ENCODE results near the gene POLE3.
"Not testable (repeated sequence)": the region's sequence is repeated elsewhere in the genome, so short reads cannot be mapped to it uniquely, and the experiment has no call there.

POLE3 gene

GRCh38 chr9:113410207-113410864 is at the start of gene POLE3, which contains the start of gene C9orf43:
Gene POLE3, minus strand, starts transcription at chr9:113410675. Its CDS starts 382 bp downstream, at chr9:113410293.
Gene C9orf43, plus strand, starts transcription at chr9:113410747. Its CDS starts 2,747 bp downstream, at chr9:113413494.
- no peaks in the 10 kb centered on the region for H3K9me3 Mint-ChIP-seq
- H3K27ac Mint-ChIP-seq, result peak within 1 kb of the TSS; percentile 97
- H3K27me3 Mint-ChIP-seq, result no peaks in the 10 kb centered on the region
- ATAC-seq (ENCODE audit: low read depth), result peak; percentile 88
- peaks cover 16% of the 10 kb centered on the region for H3K4me1 Mint-ChIP-seq
- peak within 1 kb of the TSS; percentile 96 for H3K4me3 Mint-ChIP-seq
- DNase-seq (ENCODE audit: low spot score in 2 of 2), result peak; percentile 92 to 95
- H3K36me3 Mint-ChIP-seq, result peaks cover 12% of the 10 kb centered on the region

GRCh38 chr9:113456235-113456634 is 45.8 kb upstream of the POLE3 start:
- Mint-ChIP-seq H3K9me3 (no peaks in the 10 kb centered on the region), H3K4me1 (peaks cover 3% of the 10 kb centered on the region), H3K4me3 (no peak overlapping the region), H3K36me3 (no peaks in the 10 kb centered on the region), H3K27me3 (no peaks in the 10 kb centered on the region), H3K27ac (no peak overlapping the region)
- DNase-seq (ENCODE audit: low spot score in 2 of 2), result no peak
- ATAC-seq (ENCODE audit: low read depth), result no peak

- Mint-ChIP-seq H3K27ac (no peak overlapping the region), H3K4me1 (peaks cover 3% of the 10 kb centered on the region), H3K4me3 (no peak overlapping the region), H3K27me3 (no peaks in the 10 kb centered on the region), H3K36me3 (no peaks in the 10 kb centered on the region), H3K9me3 (no peaks in the 10 kb centered on the region)
- DNase-seq (ENCODE audit: low spot score in 2 of 2), result no peak
- no peak for ATAC-seq (ENCODE audit: low read depth)
These were observed 44.7 kb upstream of the POLE3 start for GRCh38 chr9:113454914-113455761.

GRCh38 chr9:113452113-113452605 is 41.7 kb upstream of the POLE3 start:
- H3K4me3 Mint-ChIP-seq, result no peak overlapping the region
- H3K27ac Mint-ChIP-seq, result no peak overlapping the region
- peaks cover 3% of the 10 kb centered on the region for H3K4me1 Mint-ChIP-seq
- H3K27me3 Mint-ChIP-seq, result no peaks in the 10 kb centered on the region
- DNase-seq (ENCODE audit: low spot score in 2 of 2) (no peak), ATAC-seq (ENCODE audit: low read depth) (no peak)
- no peaks in the 10 kb centered on the region for H3K9me3 Mint-ChIP-seq
- no peaks in the 10 kb centered on the region for H3K36me3 Mint-ChIP-seq

- H3K36me3 Mint-ChIP-seq, result no peaks in the 10 kb centered on the region
- no peaks in the 10 kb centered on the region for H3K4me1 Mint-ChIP-seq
- no peak for DNase-seq (ENCODE audit: low spot score in 2 of 2)
- no peaks in the 10 kb centered on the region for H3K9me3 Mint-ChIP-seq
- ATAC-seq (ENCODE audit: low read depth), result no peak
- H3K4me3 Mint-ChIP-seq, result no peak overlapping the region
- H3K27ac Mint-ChIP-seq, result no peak overlapping the region
- no peaks in the 10 kb centered on the region for H3K27me3 Mint-ChIP-seq
These were observed 38.9 kb upstream of the POLE3 start for GRCh38 chr9:113449376-113449775.

GRCh38 chr9:113446323-113446740 is 35.9 kb upstream of the POLE3 start:
- Mint-ChIP-seq H3K4me3 (no peak overlapping the region), H3K9me3 (no peaks in the 10 kb centered on the region), H3K36me3 (no peaks in the 10 kb centered on the region), H3K27ac (no peak overlapping the region), H3K4me1 (no peaks in the 10 kb centered on the region), H3K27me3 (no peaks in the 10 kb centered on the region)
- ATAC-seq (ENCODE audit: low read depth), result peak; percentile 42
- DNase-seq (ENCODE audit: low spot score in 2 of 2), result peak in 1 of 2 donors; percentile 20

- Mint-ChIP-seq H3K4me1 (no peaks in the 10 kb centered on the region), H3K9me3 (no peaks in the 10 kb centered on the region)
These were observed 34.3 kb upstream of the POLE3 start for GRCh38 chr9:113444736-113445135.

GRCh38 chr9:113437716-113438115 is 27.2 kb upstream of the POLE3 start:
- not testable (repeated sequence) for H3K27ac Mint-ChIP-seq; H3K4me1 Mint-ChIP-seq; H3K4me3 Mint-ChIP-seq; H3K27me3 Mint-ChIP-seq; ATAC-seq (ENCODE audit: low read depth); H3K9me3 Mint-ChIP-seq; H3K36me3 Mint-ChIP-seq; DNase-seq (ENCODE audit: low spot score in 2 of 2)

More at GRCh38 chr9:113444736-113445135, 34.3 kb upstream of the POLE3 start:
- Mint-ChIP-seq H3K27ac (no peak overlapping the region), H3K4me3 (no peak overlapping the region), H3K36me3 (no peaks in the 10 kb centered on the region), H3K27me3 (no peaks in the 10 kb centered on the region)
- no peak for DNase-seq (ENCODE audit: low spot score in 2 of 2)
- ATAC-seq (ENCODE audit: low read depth), result no peak

- no peak overlapping the region for H3K4me3 Mint-ChIP-seq
- no peak for DNase-seq (ENCODE audit: low spot score in 2 of 2)
- peaks cover 2% of the 10 kb centered on the region for H3K9me3 Mint-ChIP-seq
- no peak overlapping the region for H3K27ac Mint-ChIP-seq
- H3K27me3 Mint-ChIP-seq, result peaks cover 2% of the 10 kb centered on the region
- ATAC-seq (ENCODE audit: low read depth), result no peak
- peaks cover 4% of the 10 kb centered on the region for H3K36me3 Mint-ChIP-seq
- H3K4me1 Mint-ChIP-seq, result peaks cover 2% of the 10 kb centered on the region
These were observed 26.4 kb upstream of the POLE3 start for GRCh38 chr9:113436728-113437515.

GRCh38 chr9:113431191-113431590 is 20.7 kb upstream of the POLE3 start:
- H3K4me1 Mint-ChIP-seq, result peaks cover 2% of the 10 kb centered on the region
- peaks cover 4% of the 10 kb centered on the region for H3K36me3 Mint-ChIP-seq
- ATAC-seq (ENCODE audit: low read depth), result no peak
- no peak overlapping the region for H3K4me3 Mint-ChIP-seq
- H3K27me3 Mint-ChIP-seq, result peaks cover 2% of the 10 kb centered on the region
- peaks cover 2% of the 10 kb centered on the region for H3K9me3 Mint-ChIP-seq
- no peak overlapping the region for H3K27ac Mint-ChIP-seq
- no peak for DNase-seq (ENCODE audit: low spot score in 2 of 2)

- no peaks in the 10 kb centered on the region for H3K4me1 Mint-ChIP-seq
- no peak overlapping the region for H3K27ac Mint-ChIP-seq
- H3K27me3 Mint-ChIP-seq, result peaks cover 7% of the 10 kb centered on the region
- DNase-seq (ENCODE audit: low spot score in 2 of 2) (no peak), ATAC-seq (ENCODE audit: low read depth) (no peak)
- no peak overlapping the region for H3K4me3 Mint-ChIP-seq
- no peaks in the 10 kb centered on the region for H3K36me3 Mint-ChIP-seq
- H3K9me3 Mint-ChIP-seq, result no peaks in the 10 kb centered on the region
These were observed 17.7 kb upstream of the POLE3 start for GRCh38 chr9:113428062-113428615.

GRCh38 chr9:113427629-113428028 is 17.2 kb upstream of the POLE3 start:
- H3K27me3 Mint-ChIP-seq, result peaks cover 7% of the 10 kb centered on the region
- ATAC-seq (ENCODE audit: low read depth) (no peak), DNase-seq (ENCODE audit: low spot score in 2 of 2) (no peak)
- no peak overlapping the region for H3K27ac Mint-ChIP-seq
- no peaks in the 10 kb centered on the region for H3K9me3 Mint-ChIP-seq
- H3K36me3 Mint-ChIP-seq, result no peaks in the 10 kb centered on the region
- no peaks in the 10 kb centered on the region for H3K4me1 Mint-ChIP-seq
- no peak overlapping the region for H3K4me3 Mint-ChIP-seq

GRCh38 chr9:113426701-113427100 is 16.2 kb upstream of the POLE3 start:
- no peak for ATAC-seq (ENCODE audit: low read depth)
- Mint-ChIP-seq H3K27ac (no peak overlapping the region), H3K9me3 (no peaks in the 10 kb centered on the region), H3K4me1 (no peaks in the 10 kb centered on the region), H3K4me3 (no peak overlapping the region), H3K27me3 (peaks cover 7% of the 10 kb centered on the region), H3K36me3 (no peaks in the 10 kb centered on the region)
- DNase-seq (ENCODE audit: low spot score in 2 of 2), result no peak
